ENCODE results near the gene EXOSC9. TPM values are rescaled to one million over a fixed set of nuclear protein-coding genes. Genes with fewer than 3 reads are reported as not detected.

EXOSC9 gene
- total RNA-seq, 1 donor from 2014 or later = 58.8 TPM

GRCh38 chr4:121771869-121772268 lies 29.3 kb upstream of the EXOSC9 start:
- DNase-seq (ENCODE audit: low read depth, low spot score) = no peak
- H3K36me3 Mint-ChIP-seq (ENCODE audit: low read depth) = no peaks in the 10 kb centered on the region
- peaks cover 59% of the 10 kb centered on the region for H3K27me3 Mint-ChIP-seq (ENCODE audit: low read depth)
- no peaks in the 10 kb centered on the region for H3K4me1 Mint-ChIP-seq
- TF ChIP-seq CTCF (conservative IDR thresholded peaks at IDR 0.05) = no peak
- no peak overlapping the region for H3K4me3 Mint-ChIP-seq
- no peaks in the 10 kb centered on the region for H3K9me3 Mint-ChIP-seq
- no peak overlapping the region for H3K27ac Mint-ChIP-seq (ENCODE audit: unreplicated experiment)

GRCh38 chr4:121773883-121774282 lies 27.2 kb upstream of the EXOSC9 start:
- peaks cover 42% of the 10 kb centered on the region for H3K27me3 Mint-ChIP-seq (ENCODE audit: low read depth)
- no peak for TF ChIP-seq CTCF (conservative IDR thresholded peaks at IDR 0.05)
- DNase-seq (ENCODE audit: low read depth, low spot score) = no peak
- peaks cover 5% of the 10 kb centered on the region for H3K4me1 Mint-ChIP-seq
- H3K27ac Mint-ChIP-seq (ENCODE audit: unreplicated experiment) = no peak overlapping the region
- H3K9me3 Mint-ChIP-seq = no peaks in the 10 kb centered on the region
- no peak overlapping the region for H3K4me3 Mint-ChIP-seq
- H3K36me3 Mint-ChIP-seq (ENCODE audit: low read depth) = no peaks in the 10 kb centered on the region

GRCh38 chr4:121776610-121777401 lies 24.3 kb upstream of the EXOSC9 start:
- peaks cover 27% of the 10 kb centered on the region for H3K27me3 Mint-ChIP-seq (ENCODE audit: low read depth)
- H3K27ac Mint-ChIP-seq (ENCODE audit: unreplicated experiment) = no peak overlapping the region
- H3K4me1 Mint-ChIP-seq = peaks cover 5% of the 10 kb centered on the region
- no peaks in the 10 kb centered on the region for H3K36me3 Mint-ChIP-seq (ENCODE audit: low read depth)
- no peak for DNase-seq (ENCODE audit: low read depth, low spot score)
- no peaks in the 10 kb centered on the region for H3K9me3 Mint-ChIP-seq
- TF ChIP-seq CTCF (conservative IDR thresholded peaks at IDR 0.05) = no peak
- no peak overlapping the region for H3K4me3 Mint-ChIP-seq

GRCh38 chr4:121777625-121778024 lies 23.5 kb upstream of the EXOSC9 start:
- Mint-ChIP-seq H3K36me3 (ENCODE audit: low read depth) (no peaks in the 10 kb centered on the region), H3K27me3 (ENCODE audit: low read depth) (peaks cover 22% of the 10 kb centered on the region), H3K9me3 (no peaks in the 10 kb centered on the region), H3K4me3 (no peak overlapping the region), H3K27ac (ENCODE audit: unreplicated experiment) (no peak overlapping the region), H3K4me1 (peaks cover 5% of the 10 kb centered on the region)
- TF ChIP-seq CTCF (conservative IDR thresholded peaks at IDR 0.05) = no peak
- no peak for DNase-seq (ENCODE audit: low read depth, low spot score)

- H3K9me3 Mint-ChIP-seq = no peaks in the 10 kb centered on the region
- H3K4me1 Mint-ChIP-seq = peaks cover 5% of the 10 kb centered on the region
- no peak for TF ChIP-seq CTCF (conservative IDR thresholded peaks at IDR 0.05)
- H3K4me3 Mint-ChIP-seq = no peak overlapping the region
- no peak for DNase-seq (ENCODE audit: low read depth, low spot score)
- peaks cover 19% of the 10 kb centered on the region for H3K27me3 Mint-ChIP-seq (ENCODE audit: low read depth)
- H3K27ac Mint-ChIP-seq (ENCODE audit: unreplicated experiment) = no peak overlapping the region
- H3K36me3 Mint-ChIP-seq (ENCODE audit: low read depth) = no peaks in the 10 kb centered on the region
Observed at GRCh38 chr4:121778991-121779628, 22.0 kb upstream of the EXOSC9 start.

Measured in neural crest cell (in vitro differentiated cells).